Measurements from ENCODE around the gene ADAMTS12. TPM values are rescaled to one million over a fixed set of nuclear protein-coding genes. Genes with fewer than 3 reads are reported as not detected.

The ADAMTS12 gene
- total and polyA plus RNA-seq, 2 of the 8 experiments (the other 6 are each of a cell fraction or from before 2014, with no cell fraction given): 6.4 to 12.8 TPM

GRCh38 chr5:33843579-33843978 is 48.2 kb downstream of the ADAMTS12 start (continued):
- no peak for TF ChIP-seq HDAC6 (IDR thresholded peaks at IDR 0.05; ENCODE audit: low read depth, low read length)
- no peak for TF ChIP-seq KDM5A (IDR thresholded peaks at IDR 0.05; ENCODE audit: low read length)
- no peak for TF ChIP-seq ZNF274 (IDR thresholded peaks at IDR 0.05; ENCODE audit: borderline replicate concordance, extremely low read depth, low read length)

Measured in H1 (cell line).